Mesenteric fat pad (tissue), 1 donor: ENCODE data around the gene TSKS. TPM values are rescaled to one million over a fixed set of nuclear protein-coding genes. Genes with fewer than 3 reads are reported as not detected.

ENCODE experiments used
- DNase-seq: peaks from one replicate; pipeline ENCODE4 v3.0.0-alpha.2; 2020; ENCODE audit warnings: low spot score
- total RNA-seq: library from RNA; stranded (reverse); fragmentation: NEBNext Ultra II Directional; extraction: Animal tissue kit (Norgen Biotek cat#: 25700); gene quantifications from one replicate; pipeline ENCODE4 v1.2.1, GENCODE V29; 2021
- donor health status: DM: yes; HTN: yes; CAD: no.

Gene TSKS
- total RNA-seq, 1 donor from 2014 or later, result 1.0 TPM

DNA sequence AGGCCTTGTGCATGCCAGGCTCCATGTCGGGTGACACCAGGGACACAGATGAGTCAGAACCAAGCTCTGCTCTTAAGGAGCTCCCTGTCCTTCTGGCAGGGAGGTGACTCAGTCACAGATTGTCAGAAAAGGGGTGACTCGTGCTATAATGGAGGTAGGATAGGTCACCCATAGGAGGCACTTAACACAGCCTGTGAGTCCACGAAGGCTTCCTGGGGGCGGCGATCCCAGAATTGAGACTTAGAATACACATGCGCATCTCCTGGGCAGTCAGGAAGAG lies 30.4 kb upstream of the TSKS start:
- DNase-seq, result no peak

GRCh38 chr19:49792829-49793560 lies 29.9 kb upstream of the TSKS start:
- no peak for DNase-seq

- no peak for DNase-seq
These were observed 28.8 kb upstream of the TSKS start for GRCh38 chr19:49791776-49792445.

DNA sequence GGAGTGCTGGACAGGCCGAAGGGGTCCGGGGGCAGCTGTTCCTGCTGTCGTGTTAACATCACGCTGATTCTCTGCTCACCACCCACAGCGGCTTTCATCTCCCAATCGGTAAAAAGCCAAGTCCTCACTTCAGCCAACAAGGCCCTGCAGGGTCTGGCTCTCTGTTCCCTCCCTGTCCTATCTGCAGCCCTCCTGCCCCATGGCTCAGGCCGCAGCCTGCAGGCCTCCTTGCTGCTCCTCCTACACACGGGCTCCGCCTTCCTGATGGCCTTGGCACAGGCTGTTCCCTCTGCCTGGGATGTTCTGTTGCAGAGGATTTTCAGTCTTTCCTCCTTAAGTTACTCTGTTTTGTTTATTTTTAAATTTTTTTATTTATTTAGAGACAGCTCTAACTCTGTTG lies 27.8 kb upstream of the TSKS start:
- no peak for DNase-seq

GRCh38 chr19:49788857-49789256 lies 25.8 kb upstream of the TSKS start:
- DNase-seq, result no peak

GRCh38 chr19:49787746-49788145 lies 24.6 kb upstream of the TSKS start:
- no peak for DNase-seq

DNA sequence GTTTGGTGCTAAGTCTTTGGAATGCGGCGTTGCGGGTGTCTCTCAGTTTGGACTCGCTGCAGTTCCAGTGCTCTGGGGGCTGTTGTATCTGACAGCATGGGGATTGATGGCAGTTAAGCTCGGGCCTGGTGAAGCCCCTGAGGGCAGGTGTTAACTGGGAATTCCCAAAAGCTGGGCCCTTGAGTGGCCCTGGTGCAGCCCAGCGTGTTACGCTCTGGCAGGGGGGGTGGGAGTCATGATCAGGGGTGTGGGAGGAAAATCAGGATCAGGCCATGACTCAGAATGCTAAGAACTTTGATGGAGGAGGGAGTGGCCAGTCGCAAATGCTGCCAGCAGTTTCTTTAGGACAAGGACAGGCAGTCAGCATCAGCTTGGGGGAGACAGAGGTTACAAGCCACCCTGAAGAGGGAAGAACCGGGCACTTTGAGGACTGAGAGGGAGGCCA lies 23.3 kb upstream of the TSKS start:
- DNase-seq, result no peak

GRCh38 chr19:49782515-49782914 lies 19.4 kb upstream of the TSKS start:
- no peak for DNase-seq

GRCh38 chr19:49781394-49781793 lies 18.3 kb upstream of the TSKS start:
- no peak for DNase-seq

GRCh38 chr19:49780861-49781260 lies 17.8 kb upstream of the TSKS start:
- no peak for DNase-seq

DNA sequence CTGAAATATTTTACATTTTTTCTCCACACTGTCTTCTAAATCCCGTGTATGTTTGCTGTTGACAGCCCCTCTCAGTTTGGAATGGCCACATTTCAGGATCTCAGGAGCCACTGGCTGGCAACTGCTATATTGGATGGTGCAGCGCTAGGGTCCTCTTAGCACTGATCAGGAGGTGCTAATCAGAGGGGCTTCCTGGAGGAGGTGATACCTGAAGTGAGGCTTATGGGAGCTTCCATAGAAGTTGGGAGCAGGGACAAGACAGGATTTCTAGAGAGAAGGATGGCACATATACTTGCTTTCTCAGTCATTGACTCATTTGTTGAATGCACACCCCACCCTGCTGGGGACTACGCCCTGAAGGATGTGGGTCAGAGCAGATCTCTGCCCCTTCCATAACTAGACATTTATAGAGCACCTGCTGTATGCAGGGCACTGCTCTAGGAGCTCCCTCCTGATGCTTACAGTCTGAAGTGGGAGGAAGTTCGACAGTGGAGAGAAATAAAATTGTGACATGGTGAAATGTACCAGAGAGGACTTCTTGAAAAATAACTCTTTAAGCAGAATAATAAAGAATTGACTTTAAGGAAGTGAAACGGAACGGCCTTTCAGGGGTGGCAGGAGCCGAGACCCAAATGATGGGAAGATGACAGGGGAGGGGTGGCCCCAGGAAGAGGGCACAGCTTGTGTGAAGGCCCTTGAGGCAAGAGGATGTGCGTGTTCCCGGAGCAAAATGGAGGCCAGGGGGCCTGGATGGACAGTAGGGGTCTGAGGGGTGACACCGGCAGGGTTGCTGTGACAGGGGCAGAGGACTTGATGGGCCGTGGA lies 16.8 kb upstream of the TSKS start:
- no peak for DNase-seq

GRCh38 chr19:49776371-49776764 lies 13.3 kb upstream of the TSKS start:
- no peak for DNase-seq

GRCh38 chr19:49775742-49776370 lies 12.8 kb upstream of the TSKS start:
- DNase-seq, result no peak

DNA sequence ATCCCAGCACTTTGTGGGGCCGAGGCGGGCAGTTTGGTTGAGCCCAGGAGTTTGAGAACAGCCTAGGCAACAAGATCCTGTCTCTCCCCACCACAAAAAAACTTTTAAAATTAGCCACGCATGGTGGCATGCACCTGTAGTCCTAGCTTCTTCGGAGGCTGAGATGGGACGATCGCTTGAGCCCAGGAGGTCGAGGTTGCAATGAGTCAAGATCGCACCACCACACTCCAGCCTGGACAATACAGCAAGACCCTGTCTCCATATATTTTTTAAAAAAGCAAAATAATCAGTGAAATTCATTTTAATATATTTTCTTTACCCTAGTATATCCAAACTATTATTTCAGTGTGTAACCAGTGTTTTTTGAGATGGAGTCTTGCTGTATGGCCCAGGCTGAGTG lies 11.9 kb upstream of the TSKS start:
- no peak for DNase-seq

GRCh38 chr19:49773663-49774350 lies 10.7 kb upstream of the TSKS start:
- no peak for DNase-seq

GRCh38 chr19:49772850-49773432 lies 9.8 kb upstream of the TSKS start:
- DNase-seq, result no peak

GRCh38 chr19:49771674-49772139 lies 8.6 kb upstream of the TSKS start:
- no peak for DNase-seq

DNA sequence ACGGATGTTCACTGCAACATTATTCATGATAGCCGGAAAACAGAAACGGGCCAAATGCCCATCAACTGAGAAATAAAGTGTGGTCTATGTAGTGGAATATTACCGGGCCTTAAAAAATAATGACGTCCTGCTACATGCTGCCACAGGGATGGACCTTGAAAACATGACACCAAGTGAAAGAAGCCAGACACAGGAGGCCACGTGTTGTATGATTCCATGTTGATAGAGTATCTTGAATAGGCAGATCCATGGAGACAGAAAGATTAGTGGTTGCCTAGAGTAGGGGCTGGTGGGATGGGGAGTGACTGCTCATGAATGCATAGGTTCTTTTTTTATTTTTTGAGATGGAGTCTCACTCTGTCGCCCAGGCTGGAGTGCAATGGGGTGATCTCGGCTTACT lies 7.4 kb upstream of the TSKS start:
- no peak for DNase-seq

GRCh38 chr19:49767967-49768581 lies 5.0 kb upstream of the TSKS start:
- DNase-seq, result no peak

- no peak for DNase-seq
These were observed 4.3 kb upstream of the TSKS start for GRCh38 chr19:49767381-49767780.
